ENCODE results near the gene LPAR1. TPM values are rescaled to one million over a fixed set of nuclear protein-coding genes. Genes with fewer than 3 reads are reported as not detected.

The LPAR1 gene
- not detected for total RNA-seq

- peaks cover 9% of the 10 kb centered on the region for H3K4me1 Mint-ChIP-seq
- H3K9me3 Mint-ChIP-seq: no peaks in the 10 kb centered on the region
- H3K27me3 Mint-ChIP-seq: peaks cover 48% of the 10 kb centered on the region
- no peak for DNase-seq
- H3K4me3 Mint-ChIP-seq: peak within 1 kb of the TSS; percentile 43
- no peak within 1 kb of the TSS for H3K27ac Mint-ChIP-seq
- H3K36me3 Mint-ChIP-seq: no peaks in the 10 kb centered on the region
These were observed at the start of gene LPAR1 for GRCh38 chr9:111038331-111039230. LPAR1 (minus strand) TSS chr9:111038470; CDS start chr9:110972117, 66,353 bp downstream.

- DNase-seq: no peak
- Mint-ChIP-seq H3K4me1 (no peaks in the 10 kb centered on the region), H3K36me3 (no peaks in the 10 kb centered on the region), H3K9me3 (no peaks in the 10 kb centered on the region), H3K4me3 (no peak overlapping the region), H3K27ac (no peak overlapping the region), H3K27me3 (no peaks in the 10 kb centered on the region)
These were observed 40.2 kb upstream of the LPAR1 start for GRCh38 chr9:111078391-111079038.

GRCh38 chr9:111076519-111076918 lies 38.2 kb upstream of the LPAR1 start:
- DNase-seq: no peak
- H3K4me1 Mint-ChIP-seq: no peaks in the 10 kb centered on the region
- H3K27ac Mint-ChIP-seq: no peak overlapping the region
- H3K27me3 Mint-ChIP-seq: no peaks in the 10 kb centered on the region
- no peaks in the 10 kb centered on the region for H3K9me3 Mint-ChIP-seq
- H3K36me3 Mint-ChIP-seq: no peaks in the 10 kb centered on the region
- no peak overlapping the region for H3K4me3 Mint-ChIP-seq

- no peaks in the 10 kb centered on the region for H3K4me1 Mint-ChIP-seq
- H3K4me3 Mint-ChIP-seq: no peak overlapping the region
- no peak for DNase-seq
- no peaks in the 10 kb centered on the region for H3K9me3 Mint-ChIP-seq
- no peaks in the 10 kb centered on the region for H3K36me3 Mint-ChIP-seq
- no peaks in the 10 kb centered on the region for H3K27me3 Mint-ChIP-seq
- no peak overlapping the region for H3K27ac Mint-ChIP-seq
These were observed 37.8 kb upstream of the LPAR1 start for GRCh38 chr9:111076042-111076441.

- no peaks in the 10 kb centered on the region for H3K36me3 Mint-ChIP-seq
These were observed 36.1 kb upstream of the LPAR1 start for GRCh38 chr9:111074395-111074794.

GRCh38 chr9:111069183-111069582 lies 30.9 kb upstream of the LPAR1 start:
- H3K36me3 Mint-ChIP-seq: no peaks in the 10 kb centered on the region
- no peaks in the 10 kb centered on the region for H3K4me1 Mint-ChIP-seq
- H3K27ac Mint-ChIP-seq: no peak overlapping the region
- no peaks in the 10 kb centered on the region for H3K27me3 Mint-ChIP-seq
- H3K9me3 Mint-ChIP-seq: no peaks in the 10 kb centered on the region
- H3K4me3 Mint-ChIP-seq: no peak overlapping the region
- no peak for DNase-seq

More at GRCh38 chr9:111074395-111074794, 36.1 kb upstream of the LPAR1 start:
- H3K4me1 Mint-ChIP-seq: no peaks in the 10 kb centered on the region
- no peaks in the 10 kb centered on the region for H3K27me3 Mint-ChIP-seq
- no peaks in the 10 kb centered on the region for H3K9me3 Mint-ChIP-seq
- H3K4me3 Mint-ChIP-seq: no peak overlapping the region
- no peak for DNase-seq
- H3K27ac Mint-ChIP-seq: no peak overlapping the region

- Mint-ChIP-seq H3K4me3 (no peak overlapping the region), H3K27me3 (no peaks in the 10 kb centered on the region), H3K4me1 (no peaks in the 10 kb centered on the region), H3K27ac (no peak overlapping the region), H3K9me3 (no peaks in the 10 kb centered on the region), H3K36me3 (no peaks in the 10 kb centered on the region)
- DNase-seq: no peak
These were observed 30.5 kb upstream of the LPAR1 start for GRCh38 chr9:111068771-111069170.

- H3K4me3 Mint-ChIP-seq: no peak overlapping the region
- no peak overlapping the region for H3K27ac Mint-ChIP-seq
- H3K4me1 Mint-ChIP-seq: no peaks in the 10 kb centered on the region
- no peak for DNase-seq
- no peaks in the 10 kb centered on the region for H3K27me3 Mint-ChIP-seq
- H3K9me3 Mint-ChIP-seq: no peaks in the 10 kb centered on the region
- H3K36me3 Mint-ChIP-seq: no peaks in the 10 kb centered on the region
These were observed 30.1 kb upstream of the LPAR1 start for GRCh38 chr9:111068383-111068730.

GRCh38 chr9:111066468-111066867 lies 28.2 kb upstream of the LPAR1 start:
- Mint-ChIP-seq H3K9me3 (no peaks in the 10 kb centered on the region), H3K27ac (no peak overlapping the region), H3K4me3 (no peak overlapping the region), H3K4me1 (no peaks in the 10 kb centered on the region), H3K27me3 (no peaks in the 10 kb centered on the region), H3K36me3 (no peaks in the 10 kb centered on the region)
- DNase-seq: no peak

- no peak overlapping the region for H3K4me3 Mint-ChIP-seq
- DNase-seq: no peak
These were observed 27.1 kb upstream of the LPAR1 start for GRCh38 chr9:111065414-111065813.

GRCh38 chr9:111064160-111064837 lies 26.0 kb upstream of the LPAR1 start:
- Mint-ChIP-seq H3K27me3 (peaks cover 12% of the 10 kb centered on the region), H3K4me3 (no peak overlapping the region), H3K4me1 (no peaks in the 10 kb centered on the region), H3K27ac (no peak overlapping the region), H3K9me3 (no peaks in the 10 kb centered on the region), H3K36me3 (no peaks in the 10 kb centered on the region)
- no peak for DNase-seq

More at GRCh38 chr9:111065414-111065813, 27.1 kb upstream of the LPAR1 start:
- Mint-ChIP-seq H3K9me3 (no peaks in the 10 kb centered on the region), H3K4me1 (no peaks in the 10 kb centered on the region), H3K36me3 (no peaks in the 10 kb centered on the region), H3K27ac (no peak overlapping the region), H3K27me3 (peaks cover 2% of the 10 kb centered on the region)

- no peaks in the 10 kb centered on the region for H3K36me3 Mint-ChIP-seq
- DNase-seq: no peak
- H3K27me3 Mint-ChIP-seq: peaks cover 12% of the 10 kb centered on the region
- H3K27ac Mint-ChIP-seq: no peak overlapping the region
- no peaks in the 10 kb centered on the region for H3K9me3 Mint-ChIP-seq
- H3K4me3 Mint-ChIP-seq: no peak overlapping the region
- H3K4me1 Mint-ChIP-seq: no peaks in the 10 kb centered on the region
These were observed 25.1 kb upstream of the LPAR1 start for GRCh38 chr9:111063332-111063731.

- DNase-seq: no peak
- no peaks in the 10 kb centered on the region for H3K9me3 Mint-ChIP-seq
- H3K27me3 Mint-ChIP-seq: peaks cover 16% of the 10 kb centered on the region
- no peak overlapping the region for H3K4me3 Mint-ChIP-seq
- no peak overlapping the region for H3K27ac Mint-ChIP-seq
- no peaks in the 10 kb centered on the region for H3K36me3 Mint-ChIP-seq
- no peaks in the 10 kb centered on the region for H3K4me1 Mint-ChIP-seq
These were observed 19.9 kb upstream of the LPAR1 start for GRCh38 chr9:111058166-111058565.

GRCh38 chr9:111056538-111056937 lies 18.3 kb upstream of the LPAR1 start:
- H3K27me3 Mint-ChIP-seq: peaks cover 16% of the 10 kb centered on the region
- no peak overlapping the region for H3K4me3 Mint-ChIP-seq
- no peaks in the 10 kb centered on the region for H3K9me3 Mint-ChIP-seq
- no peaks in the 10 kb centered on the region for H3K36me3 Mint-ChIP-seq
- H3K27ac Mint-ChIP-seq: no peak overlapping the region
- no peak for DNase-seq
- no peaks in the 10 kb centered on the region for H3K4me1 Mint-ChIP-seq

GRCh38 chr9:111052791-111053190 lies 14.5 kb upstream of the LPAR1 start:
- Mint-ChIP-seq H3K27ac (no peak overlapping the region), H3K4me3 (no peak overlapping the region), H3K9me3 (no peaks in the 10 kb centered on the region), H3K27me3 (no peaks in the 10 kb centered on the region), H3K4me1 (no peaks in the 10 kb centered on the region), H3K36me3 (no peaks in the 10 kb centered on the region)
- no peak for DNase-seq

Data from activated naive CD8-positive, alpha-beta T cell treated with anti-CD3 and anti-CD28 coated beads for 36 hours (primary cell).